ENCODE results near the gene EEF1G. TPM values are rescaled to one million over a fixed set of nuclear protein-coding genes. Genes with fewer than 3 reads are reported as not detected.

The EEF1G gene
- total RNA-seq, 1 donor, result 1,049 TPM

DNA sequence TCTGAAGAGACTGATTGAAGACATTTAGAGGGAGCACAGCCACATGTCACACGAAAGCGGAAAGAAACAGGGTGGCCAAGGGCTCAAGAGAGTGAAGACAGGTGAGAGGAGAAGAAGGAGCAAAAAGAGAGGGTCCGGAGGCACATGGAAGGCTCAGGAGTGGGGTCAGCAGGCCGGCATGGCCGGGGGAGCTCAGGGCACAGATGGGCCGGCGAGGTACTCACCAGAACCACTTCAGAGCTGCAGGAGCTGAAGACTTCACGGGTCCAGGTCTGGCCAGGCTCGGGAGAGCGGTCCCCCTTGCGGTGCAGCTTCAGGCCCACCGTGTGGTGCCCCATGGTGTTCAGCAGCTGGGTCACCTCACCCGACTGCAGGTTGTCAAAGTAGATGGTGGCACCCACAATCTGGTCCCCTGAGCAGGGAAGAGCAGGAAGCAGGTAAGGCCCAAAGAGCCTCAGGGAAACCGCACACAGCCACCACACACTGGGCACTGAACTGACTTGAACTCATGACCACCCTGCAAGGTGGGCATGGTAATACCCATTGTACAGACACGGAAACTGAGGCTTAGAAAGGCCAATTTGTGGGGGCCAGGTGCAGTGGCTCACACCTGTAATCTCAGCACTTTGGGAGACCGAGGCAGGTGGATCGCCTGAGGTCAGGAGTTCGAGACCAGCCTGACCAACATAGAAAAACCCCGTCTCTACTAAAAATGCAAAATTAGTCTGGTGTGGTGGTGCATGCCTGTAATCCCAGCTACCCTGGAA is 38.7 kb downstream of the EEF1G start:
- peak; percentile 55 for DNase-seq (ENCODE audit: insufficient read length, low spot score, missing footprints)
- Histone ChIP-seq H3K4me3 (ENCODE audit: insufficient read depth, low read length) (no peak overlapping the region), H3K4me2 (ENCODE audit: insufficient read depth, low read length) (no peak overlapping the region), H3K4me1 (ENCODE audit: insufficient read depth, low read length) (peaks cover 30% of the 10 kb centered on the region), H2AFZ (ENCODE audit: low read length) (no peak overlapping the region), H3K36me3 (ENCODE audit: insufficient read depth, low read length) (peaks cover 74% of the 10 kb centered on the region), H4K20me1 (ENCODE audit: insufficient read depth, low read length) (peaks cover 93% of the 10 kb centered on the region), H3K27ac (ENCODE audit: low read depth, low read length) (peak overlapping the region; percentile 28), H3K79me2 (ENCODE audit: insufficient read depth, low read length) (peaks cover 99% of the 10 kb centered on the region), H3K9me3 (ENCODE audit: low read depth, low read length) (no peaks in the 10 kb centered on the region), H3K27me3 (ENCODE audit: insufficient read depth, low read length) (no peaks in the 10 kb centered on the region)
- TF ChIP-seq, protein P1, sequence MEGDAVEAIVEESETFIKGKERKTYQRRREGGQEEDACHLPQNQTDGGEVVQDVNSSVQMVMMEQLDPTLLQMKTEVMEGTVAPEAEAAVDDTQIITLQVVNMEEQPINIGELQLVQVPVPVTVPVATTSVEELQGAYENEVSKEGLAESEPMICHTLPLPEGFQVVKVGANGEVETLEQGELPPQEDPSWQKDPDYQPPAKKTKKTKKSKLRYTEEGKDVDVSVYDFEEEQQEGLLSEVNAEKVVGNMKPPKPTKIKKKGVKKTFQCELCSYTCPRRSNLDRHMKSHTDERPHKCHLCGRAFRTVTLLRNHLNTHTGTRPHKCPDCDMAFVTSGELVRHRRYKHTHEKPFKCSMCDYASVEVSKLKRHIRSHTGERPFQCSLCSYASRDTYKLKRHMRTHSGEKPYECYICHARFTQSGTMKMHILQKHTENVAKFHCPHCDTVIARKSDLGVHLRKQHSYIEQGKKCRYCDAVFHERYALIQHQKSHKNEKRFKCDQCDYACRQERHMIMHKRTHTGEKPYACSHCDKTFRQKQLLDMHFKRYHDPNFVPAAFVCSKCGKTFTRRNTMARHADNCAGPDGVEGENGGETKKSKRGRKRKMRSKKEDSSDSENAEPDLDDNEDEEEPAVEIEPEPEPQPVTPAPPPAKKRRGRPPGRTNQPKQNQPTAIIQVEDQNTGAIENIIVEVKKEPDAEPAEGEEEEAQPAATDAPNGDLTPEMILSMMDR (IDR thresholded peaks at IDR 0.05; ENCODE audit: extremely low read depth, low read depth, low read length), result no peak

DNA sequence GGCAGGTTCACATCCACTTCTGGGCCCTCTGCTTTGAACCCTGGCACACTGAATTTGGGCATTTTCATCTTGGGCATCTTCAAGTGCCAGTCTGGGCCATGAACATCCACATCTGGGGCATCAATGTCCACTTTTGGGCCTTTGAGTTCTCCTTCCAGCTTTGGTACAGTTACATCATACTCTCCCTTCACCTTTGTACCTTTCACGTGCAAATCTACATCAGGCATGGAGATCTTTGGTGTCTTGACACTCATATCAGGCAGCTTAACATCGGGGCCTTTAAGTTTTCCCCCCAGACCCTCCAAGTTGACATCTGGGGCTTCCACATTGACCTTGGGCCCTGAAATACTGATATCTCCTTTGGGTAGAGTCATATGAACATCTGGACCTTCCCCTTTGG is 41.6 kb downstream of the EEF1G start:
- Histone ChIP-seq H3K9me3 (ENCODE audit: low read depth, low read length) (no peaks in the 10 kb centered on the region), H3K4me1 (ENCODE audit: insufficient read depth, low read length) (peaks cover 8% of the 10 kb centered on the region), H3K27ac (ENCODE audit: low read depth, low read length) (no peak overlapping the region), H4K20me1 (ENCODE audit: insufficient read depth, low read length) (peaks cover 85% of the 10 kb centered on the region), H3K27me3 (ENCODE audit: insufficient read depth, low read length) (no peaks in the 10 kb centered on the region), H3K4me2 (ENCODE audit: insufficient read depth, low read length) (no peak overlapping the region), H2AFZ (ENCODE audit: low read length) (no peak overlapping the region), H3K36me3 (ENCODE audit: insufficient read depth, low read length) (peaks cover 90% of the 10 kb centered on the region), H3K4me3 (ENCODE audit: insufficient read depth, low read length) (no peak overlapping the region), H3K79me2 (ENCODE audit: insufficient read depth, low read length) (peaks cover 99% of the 10 kb centered on the region)
- DNase-seq (ENCODE audit: insufficient read length, low spot score, missing footprints), result no peak
- TF ChIP-seq, protein P1 (IDR thresholded peaks at IDR 0.05; ENCODE audit: extremely low read depth, low read depth, low read length), result no peak

DNA sequence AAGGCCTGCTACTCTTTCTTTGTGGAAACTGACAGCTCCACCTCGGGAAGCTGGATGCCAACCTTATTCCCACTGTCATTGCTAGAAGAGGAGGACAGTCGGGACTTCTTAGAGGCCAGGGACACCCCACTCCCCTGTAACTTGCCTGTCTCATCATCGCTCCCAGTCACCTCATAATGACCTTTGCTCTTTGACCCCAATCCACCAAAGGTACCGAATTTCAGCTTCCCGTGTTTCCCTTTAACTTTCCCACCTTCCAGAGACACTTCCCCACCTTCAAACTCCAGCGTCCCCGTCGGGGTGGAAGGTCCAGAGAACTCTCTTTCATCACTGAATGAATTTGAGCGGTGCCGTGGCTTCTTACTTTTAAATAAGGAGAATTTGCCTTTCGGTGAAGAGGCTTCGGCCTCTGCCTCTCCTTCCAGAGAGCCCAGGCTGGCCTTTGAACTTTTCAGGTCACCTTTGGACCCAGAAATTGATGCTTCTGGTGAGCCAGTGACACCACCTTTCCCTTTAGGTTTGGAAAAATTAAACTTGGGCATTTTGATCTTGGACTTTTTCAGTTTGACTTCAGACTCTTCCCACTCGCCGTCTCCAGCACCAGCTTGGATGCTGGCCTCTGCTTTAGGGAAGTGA is 56.8 kb downstream of the EEF1G start:
- Histone ChIP-seq H2AFZ (ENCODE audit: low read length) (no peak overlapping the region), H3K9me3 (ENCODE audit: low read depth, low read length) (no peaks in the 10 kb centered on the region), H4K20me1 (ENCODE audit: insufficient read depth, low read length) (peaks cover 66% of the 10 kb centered on the region), H3K4me3 (ENCODE audit: insufficient read depth, low read length) (no peak overlapping the region), H3K4me1 (ENCODE audit: insufficient read depth, low read length) (no peaks in the 10 kb centered on the region), H3K27me3 (ENCODE audit: insufficient read depth, low read length) (no peaks in the 10 kb centered on the region), H3K4me2 (ENCODE audit: insufficient read depth, low read length) (no peak overlapping the region), H3K36me3 (ENCODE audit: insufficient read depth, low read length) (peaks cover 64% of the 10 kb centered on the region), H3K79me2 (ENCODE audit: insufficient read depth, low read length) (peaks cover 63% of the 10 kb centered on the region), H3K27ac (ENCODE audit: low read depth, low read length) (no peak overlapping the region)
- TF ChIP-seq, protein P1 (IDR thresholded peaks at IDR 0.05; ENCODE audit: extremely low read depth, low read depth, low read length), result no peak
- DNase-seq (ENCODE audit: insufficient read length, low spot score, missing footprints), result peak; percentile 47

DNA sequence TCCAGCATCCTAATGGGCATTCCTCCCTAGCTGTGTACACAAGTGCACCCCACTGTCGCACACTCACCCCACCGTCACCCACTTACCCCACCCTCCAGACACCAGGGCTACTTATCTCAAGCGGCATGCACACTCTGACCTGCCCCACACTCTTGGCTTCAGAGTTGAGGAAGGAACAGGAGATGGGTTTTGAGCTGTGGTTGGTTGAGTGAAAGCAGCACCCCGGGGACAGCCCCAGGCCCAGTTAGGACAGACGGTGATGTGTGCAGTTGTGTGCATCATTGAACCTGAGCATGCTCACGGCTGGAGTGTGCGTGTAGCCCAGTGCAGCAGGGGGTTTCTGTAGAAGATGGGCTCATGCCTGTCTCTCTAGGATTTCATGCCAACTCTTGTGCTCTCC is 59.5 kb downstream of the EEF1G start:
- Histone ChIP-seq H3K4me2 (ENCODE audit: insufficient read depth, low read length) (no peak overlapping the region), H4K20me1 (ENCODE audit: insufficient read depth, low read length) (peaks cover 43% of the 10 kb centered on the region), H3K4me1 (ENCODE audit: insufficient read depth, low read length) (peaks cover 8% of the 10 kb centered on the region), H3K27ac (ENCODE audit: low read depth, low read length) (no peak overlapping the region), H2AFZ (ENCODE audit: low read length) (no peak overlapping the region), H3K79me2 (ENCODE audit: insufficient read depth, low read length) (peaks cover 36% of the 10 kb centered on the region), H3K27me3 (ENCODE audit: insufficient read depth, low read length) (no peaks in the 10 kb centered on the region), H3K36me3 (ENCODE audit: insufficient read depth, low read length) (peaks cover 46% of the 10 kb centered on the region), H3K4me3 (ENCODE audit: insufficient read depth, low read length) (no peak overlapping the region), H3K9me3 (ENCODE audit: low read depth, low read length) (no peaks in the 10 kb centered on the region)
- DNase-seq (ENCODE audit: insufficient read length, low spot score, missing footprints), result no peak
- TF ChIP-seq, protein P1 (IDR thresholded peaks at IDR 0.05; ENCODE audit: extremely low read depth, low read depth, low read length), result no peak
